IMR-90 (cell line): ENCODE measurements around the gene JAK1. TPM values are rescaled to one million over a fixed set of nuclear protein-coding genes. Genes with fewer than 3 reads are reported as not detected.

Source experiments
- ATAC-seq: fragments of 200-7000 bp; cut with Tn5 transposase; 2 replicates; pipeline ENCODE4 v1.9.1; 2020; ENCODE audit warnings: low read depth, mild to moderate bottlenecking, moderate library complexity
- BruUV-seq: library from RNA; stranded (reverse); fragments of 400-500 nt; replicated peaks from 2 replicates; lab custom pipeline; 2021; lab: Mats Ljungman, UMichigan
- CTCF ChIA-PET: fragments of 300-600 bp; formaldehyde crosslinking; extraction: SDS; loops from one replicate; lab custom pipeline; 2021; ENCODE audit warnings: antibody characterized with exemption; lab: Yijun Ruan, JAX
- POLR2A ChIA-PET: fragments of 300-600 bp; sonication (Branson Sonifier 250); formaldehyde crosslinking; loops from one replicate; lab custom pipeline; 2022; ENCODE audit warnings: antibody characterized with exemption; ENCODE audit not compliant: unreplicated experiment; lab: Charles Lee
- DNase-seq: peaks from one replicate; pipeline ENCODE4 v3.0.0; 2013
- H2AFZ ChIP-seq: replicated peaks from 2 replicates; pipeline ENCODE3; 2013; ENCODE audit warnings: low read length, mild to moderate bottlenecking; ENCODE audit not compliant: poor library complexity
- H2AK5ac ChIP-seq: 2 replicates; pipeline ENCODE4 v1.6.1; 2013; ENCODE audit warnings: low read depth, low read length, inconsistent platforms
- H2AK9ac ChIP-seq: replicated peaks from 2 replicates; pipeline ENCODE3; 2013; ENCODE audit warnings: mild to moderate bottlenecking, low read depth, low read length, moderate library complexity; ENCODE audit not compliant: poor library complexity
- H2BK120ac ChIP-seq: 2 replicates; pipeline ENCODE4 v1.6.1; 2013; ENCODE audit warnings: low read depth, low read length, inconsistent platforms
- H2BK15ac ChIP-seq: 3 replicates; pipeline ENCODE4 v1.6.1; 2013; ENCODE audit warnings: low read depth, low read length, inconsistent platforms
- H2BK20ac ChIP-seq: 2 replicates; pipeline ENCODE4 v1.6.1; 2013; ENCODE audit warnings: low read depth, mild to moderate bottlenecking, inconsistent platforms, low read length, moderate library complexity
- H2BK5ac ChIP-seq: 2 replicates; pipeline ENCODE4 v1.6.1; 2013; ENCODE audit warnings: mild to moderate bottlenecking, low read depth, low read length, inconsistent platforms; ENCODE audit not compliant: poor library complexity, severe bottlenecking
- H3K14ac ChIP-seq: replicated peaks from 2 replicates; pipeline ENCODE4 v1.6.1; 2013; ENCODE audit warnings: low read depth, low read length, inconsistent platforms
- H3K18ac ChIP-seq: 2 replicates; pipeline ENCODE4 v1.6.1; 2013; ENCODE audit warnings: low read depth, low read length, control low read depth
- H3K23ac ChIP-seq: 2 replicates; pipeline ENCODE4 v1.6.1; 2013; ENCODE audit warnings: low read depth, low read length, inconsistent platforms
- H3K27ac ChIP-seq: 2 replicates; pipeline ENCODE4 v1.5.1; 2013; ENCODE audit warnings: mild to moderate bottlenecking, control low read depth, low read length; ENCODE audit not compliant: insufficient read depth
- H3K27me3 ChIP-seq: 2 replicates; pipeline ENCODE4 v1.6.1; 2013; ENCODE audit warnings: low read length; ENCODE audit not compliant: control insufficient read depth, insufficient read depth
- H3K36me3 ChIP-seq: 2 replicates; pipeline ENCODE4 v1.6.1; 2013; ENCODE audit warnings: low read length, mixed read lengths; ENCODE audit not compliant: control insufficient read depth, insufficient read depth
- H3K4ac ChIP-seq: 2 replicates; pipeline ENCODE4 v1.6.1; 2013; ENCODE audit warnings: low read depth, low read length, inconsistent platforms
- H3K4me1 ChIP-seq: 2 replicates; pipeline ENCODE4 v1.6.1; 2013; ENCODE audit warnings: low read length, mixed read lengths; ENCODE audit not compliant: control insufficient read depth, insufficient read depth
- H3K4me2 ChIP-seq: 2 replicates; pipeline ENCODE4 v1.6.1; 2013; ENCODE audit warnings: low read depth, mild to moderate bottlenecking, control low read depth, low read length, moderate library complexity
- H3K4me3 ChIP-seq: 2 replicates; pipeline ENCODE4 v1.5.1; 2013; ENCODE audit warnings: low read depth, mild to moderate bottlenecking, control low read depth, low read length, moderate library complexity; ENCODE audit not compliant: insufficient read depth
- H3K56ac ChIP-seq: 2 replicates; pipeline ENCODE4 v1.6.1; 2013; ENCODE audit warnings: low read length, inconsistent platforms; ENCODE audit not compliant: insufficient read depth; ENCODE audit errors: extremely low read depth
- H3K79me1 ChIP-seq, 2 experiments: 2 replicates each; pipeline ENCODE4 v1.6.1; 2013; ENCODE audit warnings: low read length in 2 of 2, inconsistent platforms in 1 of 2, low read depth in 1 of 2
- H3K9ac ChIP-seq: 2 replicates; pipeline ENCODE4 v1.6.1; 2013; ENCODE audit warnings: low read depth, low read length, control low read depth
- H3K9me1 ChIP-seq: 2 replicates; pipeline ENCODE4 v1.6.1; 2013; ENCODE audit warnings: low read length, inconsistent platforms; ENCODE audit not compliant: insufficient read depth
- H3K9me3 ChIP-seq: 2 replicates; pipeline ENCODE4 v1.6.1; 2013; ENCODE audit warnings: low read length; ENCODE audit not compliant: control insufficient read depth, insufficient read depth
- H4K20me1 ChIP-seq: 2 replicates; pipeline ENCODE4 v1.6.1; 2013; ENCODE audit warnings: low read length, inconsistent platforms; ENCODE audit not compliant: insufficient read depth
- H4K5ac ChIP-seq: 2 replicates; pipeline ENCODE4 v1.6.1; 2013; ENCODE audit warnings: mild to moderate bottlenecking, low read depth, low read length, control low read depth
- H4K8ac ChIP-seq, 2 experiments: 2 replicates each; pipeline ENCODE4 v1.6.1; 2013; ENCODE audit warnings: low read depth in 2 of 2, low read length in 2 of 2, control low read depth in 1 of 2, inconsistent platforms in 1 of 2
- H4K91ac ChIP-seq: 2 replicates; pipeline ENCODE4 v1.6.1; 2013; ENCODE audit warnings: low read depth, low read length, inconsistent platforms; ENCODE audit not compliant: insufficient read depth
- BHLHE40 ChIP-seq: fragments of 150-350 bp; IDR thresholded peaks from 2 replicates; pipeline ENCODE4 v1.6.1; 2016; ENCODE audit warnings: mild to moderate bottlenecking, low read depth, low read length
- CEBPB ChIP-seq: IDR thresholded peaks from 2 replicates; pipeline ENCODE4 v1.6.1; 2012; ENCODE audit warnings: low read depth, low read length, improper control_type of control experiment
- CHD1 ChIP-seq: IDR thresholded peaks from 2 replicates; pipeline ENCODE4 v1.6.1; 2012; ENCODE audit warnings: low read depth, low read length, improper control_type of control experiment
- FOS ChIP-seq: fragments of 150-350 bp; IDR thresholded peaks from 2 replicates; pipeline ENCODE4 v1.6.1; 2016; ENCODE audit warnings: low read depth, low read length
- MAFK ChIP-seq: IDR thresholded peaks from 2 replicates; pipeline ENCODE4 v1.6.1; 2012; ENCODE audit warnings: low read depth, low read length, improper control_type of control experiment
- MAZ ChIP-seq: IDR thresholded peaks from 2 replicates; pipeline ENCODE4 v1.6.1; 2012; ENCODE audit warnings: low read depth, mild to moderate bottlenecking, low read length, improper control_type of control experiment, moderate library complexity, borderline replicate concordance
- MXI1 ChIP-seq: IDR thresholded peaks from 2 replicates; pipeline ENCODE4 v1.6.1; 2012; ENCODE audit warnings: low read depth, mild to moderate bottlenecking, low read length, moderate library complexity, borderline replicate concordance
- NFE2L2 ChIP-seq: fragments of 150-350 bp; IDR thresholded peaks from 2 replicates; pipeline ENCODE4 v1.6.1; 2016; ENCODE audit warnings: low read depth, mild to moderate bottlenecking, low read length
- POLR2A ChIP-seq: IDR thresholded peaks from 2 replicates; pipeline ENCODE4 v1.6.1; 2012; ENCODE audit warnings: mild to moderate bottlenecking, low read depth, low read length
- RAD21 ChIP-seq: IDR thresholded peaks from 2 replicates; pipeline ENCODE4 v1.6.1; 2012; ENCODE audit warnings: low read length, improper control_type of control experiment
- RCOR1 ChIP-seq: IDR thresholded peaks from 2 replicates; pipeline ENCODE4 v1.6.1; 2012; ENCODE audit warnings: mild to moderate bottlenecking, low read length, improper control_type of control experiment; ENCODE audit not compliant: insufficient replicate concordance
- RFX5 ChIP-seq: IDR thresholded peaks from 2 replicates; pipeline ENCODE4 v1.8.0; 2012; ENCODE audit warnings: low read depth, mild to moderate bottlenecking, low read length, moderate library complexity
- SMC3 ChIP-seq: fragments of 150-350 bp; IDR thresholded peaks from 2 replicates; pipeline ENCODE4 v1.6.1; 2016; ENCODE audit warnings: low read depth, mild to moderate bottlenecking, antibody characterized with exemption, low read length, moderate library complexity
- WGBS, 2 experiments: methylation state at CpG; one replicate each; pipeline versions ENCODE4 v1.1.5 to v1.1.7; 2013; ENCODE audit warnings: missing lambda C conversion rate in 2 of 2; ENCODE audit not compliant: insufficient read length in 1 of 2; ENCODE audit errors: extremely low coverage in 2 of 2; 5-methylcytosine and 5-hydroxymethylcytosine counted together
- dilution Hi-C: fragments of 300-500 bp; cut with HindIII; formaldehyde crosslinking; loops from one replicate; pipeline ENCODE4 v1.14.3; 2018; ENCODE audit warnings: low sequenced_read_pairs; ENCODE audit not compliant: unreplicated experiment
- in situ Hi-C: fragments of 300-500 bp; cut with MboI; formaldehyde crosslinking; loops from 3 replicates; pipeline ENCODE4 v1.14.3; 2019; ENCODE audit warnings: low sequenced_read_pairs, inconsistent platforms, mixed read lengths
- intact Hi-C: fragments of 100-400 bp; cut with micrococcal nuclease; formaldehyde crosslinking; loops from 2 replicates; pipeline ENCODE4 v1.10.0; 2022
- polyA plus RNA-seq, 3 experiments: library from polyadenylated mRNA; depleted of rRNA; stranded (reverse); fragments of >200 nt; gene quantifications; 2 replicates each; pipeline ENCODE4 v1.2.3, GENCODE V29; 2012; ENCODE audit warnings: low replicate concordance in 1 of 3
- total RNA-seq: library from RNA; depleted of rRNA; stranded (reverse); fragments of >200 nt; gene quantifications from 2 replicates; pipeline ENCODE4 v1.2.3, GENCODE V29; 2012
- TF ChIP-seq, protein P1 (sequence below): fragments of 150-350 bp; IDR thresholded peaks from 2 replicates; pipeline ENCODE4 v1.6.1; 2017; ENCODE audit warnings: mild to moderate bottlenecking, antibody characterized with exemption, low read length, low read depth
- TF ChIP-seq, protein P2 (sequence below): fragments of 150-350 bp; IDR thresholded peaks from 2 replicates; pipeline ENCODE4 v1.6.1; 2016; ENCODE audit warnings: low read depth, mild to moderate bottlenecking, low read length, moderate library complexity, borderline replicate concordance
- TF ChIP-seq, protein P3 (sequence below): conservative IDR thresholded peaks from 2 replicates; pipeline ENCODE4 v1.5.1; 2012; ENCODE audit warnings: mild to moderate bottlenecking, low read depth, low read length, improper control_type of control experiment

Gene JAK1
- total and polyA plus RNA-seq, 2 of the 4 experiments (the other 2 are of a cell fraction): 76.9 to 103 TPM

DNA sequence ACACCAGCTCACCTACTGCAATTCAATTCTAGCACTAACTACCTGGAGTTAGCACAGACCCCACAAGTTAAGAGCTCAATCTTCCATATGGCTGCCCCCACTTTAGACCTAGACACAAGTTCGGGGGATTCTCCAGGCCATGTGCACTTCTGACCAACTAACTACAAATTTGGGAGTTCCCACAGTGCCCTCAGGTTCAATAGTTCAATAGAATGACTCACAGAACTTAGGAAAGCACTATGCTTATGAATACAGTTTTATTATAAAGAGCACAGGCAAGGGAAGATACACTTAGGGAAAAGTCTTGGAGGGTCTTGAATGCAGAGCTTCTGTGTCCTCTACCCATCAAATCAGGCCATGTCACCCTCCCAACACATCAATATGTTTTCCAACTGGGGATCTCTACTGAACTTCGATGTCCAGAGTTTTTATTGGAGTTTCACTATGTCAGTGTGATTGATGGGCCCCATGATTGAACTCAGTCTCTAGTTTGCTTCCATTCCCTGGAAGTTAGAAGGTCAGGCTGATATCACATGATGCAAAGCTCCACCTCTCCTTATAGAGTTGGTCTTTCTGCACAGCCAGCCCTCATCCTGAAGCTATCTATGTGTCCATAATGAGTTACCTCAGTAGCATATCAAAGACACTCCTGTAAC lies 175.4 kb downstream of the JAK1 start:
- Histone ChIP-seq H3K36me3 (no peaks in the 10 kb centered on the region), H3K9ac (no peak overlapping the region), H3K9me1 (no peaks in the 10 kb centered on the region), H2AFZ (no peak overlapping the region), H3K4ac (no peak overlapping the region), H4K20me1 (no peaks in the 10 kb centered on the region), H3K4me3 (no peak overlapping the region), H4K8ac (no peak overlapping the region), H3K4me2 (no peak overlapping the region), H2BK5ac (no peak overlapping the region), H3K27me3 (no peaks in the 10 kb centered on the region), H2BK120ac (no peak overlapping the region), H3K18ac (no peak overlapping the region), H3K23ac (no peak overlapping the region), H2BK15ac (no peak overlapping the region), H3K14ac (no peak overlapping the region), H3K9me3 (no peaks in the 10 kb centered on the region), H4K91ac (no peak overlapping the region), H4K5ac (no peak overlapping the region), H2BK20ac (no peak overlapping the region), H3K56ac (no peak overlapping the region), H3K27ac (no peak overlapping the region), H3K79me1 (no peaks in the 10 kb centered on the region), H2AK5ac (no peak overlapping the region), H3K4me1 (no peaks in the 10 kb centered on the region), H2AK9ac (peak overlapping the region; percentile 24)
- dilution Hi-C loops: no loop called here
- ChIA-PET POLR2A (no interaction called here), CTCF (no interaction called here)
- TF ChIP-seq MAZ (no peak), CEBPB (no peak), RAD21 (no peak), NFE2L2 (no peak), RFX5 (no peak), RCOR1 (no peak), CHD1 (no peak), FOS (no peak), POLR2A (no peak), MAFK (no peak), SMC3 (no peak), MXI1 (no peak), BHLHE40 (no peak)
- TF ChIP-seq, protein P1, sequence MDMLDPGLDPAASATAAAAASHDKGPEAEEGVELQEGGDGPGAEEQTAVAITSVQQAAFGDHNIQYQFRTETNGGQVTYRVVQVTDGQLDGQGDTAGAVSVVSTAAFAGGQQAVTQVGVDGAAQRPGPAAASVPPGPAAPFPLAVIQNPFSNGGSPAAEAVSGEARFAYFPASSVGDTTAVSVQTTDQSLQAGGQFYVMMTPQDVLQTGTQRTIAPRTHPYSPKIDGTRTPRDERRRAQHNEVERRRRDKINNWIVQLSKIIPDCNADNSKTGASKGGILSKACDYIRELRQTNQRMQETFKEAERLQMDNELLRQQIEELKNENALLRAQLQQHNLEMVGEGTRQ: no peak
- TF ChIP-seq, protein P2, sequence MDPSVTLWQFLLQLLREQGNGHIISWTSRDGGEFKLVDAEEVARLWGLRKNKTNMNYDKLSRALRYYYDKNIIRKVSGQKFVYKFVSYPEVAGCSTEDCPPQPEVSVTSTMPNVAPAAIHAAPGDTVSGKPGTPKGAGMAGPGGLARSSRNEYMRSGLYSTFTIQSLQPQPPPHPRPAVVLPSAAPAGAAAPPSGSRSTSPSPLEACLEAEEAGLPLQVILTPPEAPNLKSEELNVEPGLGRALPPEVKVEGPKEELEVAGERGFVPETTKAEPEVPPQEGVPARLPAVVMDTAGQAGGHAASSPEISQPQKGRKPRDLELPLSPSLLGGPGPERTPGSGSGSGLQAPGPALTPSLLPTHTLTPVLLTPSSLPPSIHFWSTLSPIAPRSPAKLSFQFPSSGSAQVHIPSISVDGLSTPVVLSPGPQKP: no peak
- TF ChIP-seq, protein P3, sequence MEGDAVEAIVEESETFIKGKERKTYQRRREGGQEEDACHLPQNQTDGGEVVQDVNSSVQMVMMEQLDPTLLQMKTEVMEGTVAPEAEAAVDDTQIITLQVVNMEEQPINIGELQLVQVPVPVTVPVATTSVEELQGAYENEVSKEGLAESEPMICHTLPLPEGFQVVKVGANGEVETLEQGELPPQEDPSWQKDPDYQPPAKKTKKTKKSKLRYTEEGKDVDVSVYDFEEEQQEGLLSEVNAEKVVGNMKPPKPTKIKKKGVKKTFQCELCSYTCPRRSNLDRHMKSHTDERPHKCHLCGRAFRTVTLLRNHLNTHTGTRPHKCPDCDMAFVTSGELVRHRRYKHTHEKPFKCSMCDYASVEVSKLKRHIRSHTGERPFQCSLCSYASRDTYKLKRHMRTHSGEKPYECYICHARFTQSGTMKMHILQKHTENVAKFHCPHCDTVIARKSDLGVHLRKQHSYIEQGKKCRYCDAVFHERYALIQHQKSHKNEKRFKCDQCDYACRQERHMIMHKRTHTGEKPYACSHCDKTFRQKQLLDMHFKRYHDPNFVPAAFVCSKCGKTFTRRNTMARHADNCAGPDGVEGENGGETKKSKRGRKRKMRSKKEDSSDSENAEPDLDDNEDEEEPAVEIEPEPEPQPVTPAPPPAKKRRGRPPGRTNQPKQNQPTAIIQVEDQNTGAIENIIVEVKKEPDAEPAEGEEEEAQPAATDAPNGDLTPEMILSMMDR: no peak
- DNase-seq (no peak), ATAC-seq (no peak)
- in situ Hi-C loops: no loop called here
- intact Hi-C loops: no loop called here
- WGBS, 2 experiments: no CpG with 5 or more reads among the region's 2 CpGs
- BruUV-seq: no TSS peak
